HepG2 (cell line): ENCODE data around the gene LPIN3. TPM values are rescaled to one million over a fixed set of nuclear protein-coding genes. Genes with fewer than 3 reads are reported as not detected.
A peak's percentile ranks its signal among the peaks of the same experiment; 100 is the strongest.

ENCODE experiments used
- AFF4 ChIP-seq: sonication (generic); formaldehyde crosslinking; IDR thresholded peaks from 2 replicates; pipeline ENCODE4 v1.4.0; 2020; ENCODE audit warnings: missing genetic modification reagents
- AHR ChIP-seq: IDR thresholded peaks from 2 replicates; pipeline ENCODE4 v1.6.1; 2018; ENCODE audit warnings: missing genetic modification reagents, missing compliant biosample characterization
- HNF4A ChIP-seq: sonication (generic); formaldehyde crosslinking; IDR thresholded peaks from 2 replicates; pipeline ENCODE4 v1.4.0; 2020; ENCODE audit warnings: missing genetic modification reagents
- KAT2B ChIP-seq: fragments of 150-350 bp; IDR thresholded peaks from 2 replicates; pipeline ENCODE4 v1.6.1; 2014; ENCODE audit warnings: low read depth, low read length, borderline replicate concordance
- KLF11 ChIP-seq: IDR thresholded peaks from 2 replicates; pipeline ENCODE4 v1.6.1; 2016; ENCODE audit warnings: missing compliant biosample characterization
- MED1 ChIP-seq: sonication (generic); formaldehyde crosslinking; IDR thresholded peaks from 2 replicates; pipeline ENCODE4 v1.4.0; 2020; ENCODE audit warnings: missing genetic modification reagents
- MEF2D ChIP-seq: sonication (generic); formaldehyde crosslinking; IDR thresholded peaks from 2 replicates; pipeline ENCODE4 v1.5.1; 2020; ENCODE audit warnings: mild to moderate bottlenecking, missing genetic modification reagents
- SRSF1 ChIP-seq: fragments of 200-400 bp; formaldehyde crosslinking; optimal IDR thresholded peaks from 2 replicates; pipeline ENCODE3; 2017; ENCODE audit warnings: mild to moderate bottlenecking, low read depth, low read length, moderate library complexity
- TAF1 ChIP-seq: sonication (generic); formaldehyde crosslinking; IDR thresholded peaks from 2 replicates; pipeline ENCODE4 v1.4.0; 2020; ENCODE audit warnings: missing genetic modification reagents
- TFDP1 ChIP-seq: IDR thresholded peaks from 2 replicates; pipeline ENCODE4 v1.6.1; 2016; ENCODE audit warnings: missing compliant biosample characterization, missing genetic modification reagents, borderline replicate concordance
- XRCC5 ChIP-seq: fragments of 200-400 bp; formaldehyde crosslinking; optimal IDR thresholded peaks from 2 replicates; pipeline ENCODE3; 2017; ENCODE audit warnings: mild to moderate bottlenecking, low read length
- ZBTB14 ChIP-seq: sonication (generic); formaldehyde crosslinking; IDR thresholded peaks from 2 replicates; pipeline ENCODE4 v1.4.0; 2020; ENCODE audit warnings: missing genetic modification reagents
- ZIK1 ChIP-seq: sonication (generic); formaldehyde crosslinking; IDR thresholded peaks from 2 replicates; pipeline ENCODE4 v1.5.0; 2020; ENCODE audit warnings: mild to moderate bottlenecking, low read depth, missing genetic modification reagents, borderline replicate concordance
- ZNF205 ChIP-seq: IDR thresholded peaks from 2 replicates; pipeline ENCODE4 v1.6.1; 2018; ENCODE audit warnings: missing biosample characterization, missing genetic modification reagents
- ZNF362 ChIP-seq: sonication (generic); formaldehyde crosslinking; IDR thresholded peaks from 2 replicates; pipeline ENCODE4 v1.4.0; 2020; ENCODE audit warnings: missing genetic modification reagents, mild to moderate bottlenecking, borderline replicate concordance
- ZNF639 ChIP-seq: conservative IDR thresholded peaks from 2 replicates; pipeline ENCODE4 v1.6.1; 2018; ENCODE audit warnings: missing genetic modification reagents
- ZNF652 ChIP-seq: IDR thresholded peaks from 2 replicates; pipeline ENCODE4 v1.6.1; 2016; ENCODE audit warnings: low read depth, borderline replicate concordance
- ZSCAN29 ChIP-seq: sonication (generic); formaldehyde crosslinking; conservative IDR thresholded peaks from 2 replicates; pipeline ENCODE4 v1.4.0; 2020; ENCODE audit warnings: mild to moderate bottlenecking, missing genetic modification reagents
- polyA plus RNA-seq, 8 experiments: library from polyadenylated mRNA; depleted of rRNA in 3 of 8; stranded (reverse) in 7 of 8; unstranded in 1 of 8; fragments of >200 nt; fragmentation: Illumina TruSeq in 4 of 8; extraction: Trizol in 4 of 8; gene quantifications; 2 replicates each; pipeline versions ENCODE4 v1.2.1 to v1.2.3, GENCODE V29; 2011 to 2016; ENCODE audit warnings: low read depth in 4 of 8, missing spikeins in 1 of 8, mixed read lengths in 1 of 8; ENCODE audit not compliant: insufficient read depth in 1 of 8
- total RNA-seq, 5 experiments: library from RNA; depleted of rRNA; stranded (reverse); fragments of >200 nt; fragmentation: Illumina TruSeq; extraction: Trizol; gene quantifications; 2 replicates each; pipeline ENCODE4 v1.2.3, GENCODE V29; 2016; ENCODE audit warnings: low read depth in 1 of 5

LPIN3 gene
- total and polyA plus RNA-seq, 2 of the 13 experiments (the other 11 are each of a cell fraction or from before 2014, with no cell fraction given) = 14.2 to 28.6 TPM

GRCh38 chr20:41329435-41330342 is 10.9 kb upstream of the LPIN3 start (continued):
- TF ChIP-seq AFF4 (CRISPR knock-in tag) (no peak), AHR (no peak; the same call in 1 of the 2 replicates), ZSCAN29 (CRISPR knock-in tag) (peak; percentile 85; the same call in 1 of the 2 replicates), TFDP1 (CRISPR knock-in tag) (peak; percentile 89; the same call in 1 of the 2 replicates), MED1 (peak; percentile 69), ZNF205 (0 out of 2 replicates have a peak, but pooled peaks have one; percentile 8), HNF4A (CRISPR knock-in tag) (no peak), XRCC5 (no peak), ZNF652 (no peak), TAF1 (peak; percentile 51; the same call in 1 of the 2 replicates), ZNF639 (0 out of 2 replicates have a peak, but pooled peaks have one; percentile 46), MEF2D (CRISPR knock-in tag) (0 out of 2 replicates have a peak, but pooled peaks have one; percentile 50), ZNF362 (CRISPR knock-in tag) (no peak), SRSF1 (no peak), ZIK1 (no peak), ZBTB14 (CRISPR knock-in tag) (no peak), KAT2B (no peak), KLF11 (CRISPR knock-in tag) (0 out of 2 replicates have a peak, but pooled peaks have one; percentile 56)
